NCI-H1436 (cell line): Measurements from ENCODE around the gene FKBP3.
"Not testable (repeated sequence)": the region's sequence is repeated elsewhere in the genome, so short reads cannot be mapped to it uniquely, and the experiment has no call there.

Experiments
- DNase-seq: peaks from one replicate; lab custom pipeline; 2025; lab: John Stamatoyannopoulos, UW

Gene FKBP3

GRCh38 chr14:45112896-45113781 lies 21.1 kb downstream of the FKBP3 start:
- DNase-seq, result peak; percentile 42

GRCh38 chr14:45104561-45104960 lies 29.7 kb downstream of the FKBP3 start:
- DNase-seq, result no peak

- DNase-seq, result no peak
Measured at GRCh38 chr14:45103806-45104205, 30.5 kb downstream of the FKBP3 start.

- no peak for DNase-seq
Measured at GRCh38 chr14:45096218-45096617, 38.1 kb downstream of the FKBP3 start.

- no peak for DNase-seq
Measured at GRCh38 chr14:45095143-45095542, 39.1 kb downstream of the FKBP3 start.

- no peak for DNase-seq
Measured at GRCh38 chr14:45094275-45094674, 40.0 kb downstream of the FKBP3 start.

GRCh38 chr14:45091710-45092109 lies 42.6 kb downstream of the FKBP3 start:
- DNase-seq, result no peak

GRCh38 chr14:45089813-45090212 lies 44.5 kb downstream of the FKBP3 start:
- no peak for DNase-seq

- no peak for DNase-seq
Measured at GRCh38 chr14:45084946-45085346, 49.3 kb downstream of the FKBP3 start.

- peak; percentile 93 for DNase-seq
Measured at GRCh38 chr14:45083976-45084722, 50.1 kb downstream of the FKBP3 start, which contains the start of gene PRPF39. Gene PRPF39, plus strand, starts transcription at chr14:45084116. Its CDS starts 11,124 bp downstream, at chr14:45095240.

- peak; percentile 36 for DNase-seq
Measured at GRCh38 chr14:45083617-45083975, 50.7 kb downstream of the FKBP3 start.

- DNase-seq, result no peak
Measured at GRCh38 chr14:45082420-45082819, 51.9 kb downstream of the FKBP3 start.

GRCh38 chr14:45081096-45081495 lies 53.2 kb downstream of the FKBP3 start:
- DNase-seq, result not testable (repeated sequence)

GRCh38 chr14:45080416-45080968 lies 53.8 kb downstream of the FKBP3 start:
- DNase-seq, result not testable (repeated sequence)

- DNase-seq, result no peak
Measured at GRCh38 chr14:45078323-45078722, 56.0 kb downstream of the FKBP3 start.

GRCh38 chr14:45073231-45073879 lies 60.9 kb downstream of the FKBP3 start:
- DNase-seq, result no peak

- DNase-seq, result no peak
Measured at GRCh38 chr14:45072126-45072525, 62.2 kb downstream of the FKBP3 start.

GRCh38 chr14:45070215-45070614 lies 64.1 kb downstream of the FKBP3 start:
- no peak for DNase-seq

GRCh38 chr14:45068396-45068795 lies 65.9 kb downstream of the FKBP3 start:
- DNase-seq, result no peak

- no peak for DNase-seq
Measured at GRCh38 chr14:45066667-45067066, 67.6 kb downstream of the FKBP3 start.

GRCh38 chr14:45065956-45066355 lies 68.3 kb downstream of the FKBP3 start:
- no peak for DNase-seq
